GM23338 (cell line): ENCODE data around the gene LPP. TPM values are rescaled to one million over a fixed set of nuclear protein-coding genes. Genes with fewer than 3 reads are reported as not detected.

Experiments used
- ATAC-seq: fragments of 200-7000 bp; cut with Tn5 transposase; 3 replicates; pipeline ENCODE4 v1.9.1; 2020
- DNase-seq: peaks from one replicate; pipeline ENCODE4 v3.0.0-alpha.2; 2015; ENCODE audit warnings: low spot score
- H2AFZ ChIP-seq: fragments of 200-600 bp; sonication (generic); 2 replicates; pipeline ENCODE4 v1.8.0; 2016; ENCODE audit warnings: antibody characterized with exemption, mild to moderate bottlenecking, moderate library complexity
- H3F3A ChIP-seq: fragments of 200-600 bp; sonication (generic); replicated peaks from 2 replicates; pipeline ENCODE4 v1.8.0; 2017; ENCODE audit warnings: antibody characterized with exemption, mixed run types, low read depth
- H3K27ac ChIP-seq: fragments of 200-600 bp; sonication (generic); 2 replicates; pipeline ENCODE4 v1.6.1; 2016; ENCODE audit warnings: low read depth
- H3K27me3 ChIP-seq: fragments of 200-600 bp; sonication (generic); 2 replicates; pipeline ENCODE4 v1.8.0; 2016; ENCODE audit warnings: mild to moderate bottlenecking, mixed run types, moderate library complexity; ENCODE audit not compliant: insufficient read depth
- H3K36me3 ChIP-seq: fragments of 200-600 bp; sonication (generic); 2 replicates; pipeline ENCODE4 v1.8.0; 2016; ENCODE audit warnings: mild to moderate bottlenecking; ENCODE audit not compliant: insufficient read depth
- H3K4me1 ChIP-seq: fragments of 200-600 bp; sonication (generic); 2 replicates; pipeline ENCODE4 v1.8.0; 2016; ENCODE audit warnings: mild to moderate bottlenecking, moderate library complexity; ENCODE audit not compliant: insufficient read depth
- H3K4me2 ChIP-seq: fragments of 200-600 bp; sonication (generic); 2 replicates; pipeline ENCODE4 v1.7.1; 2017; ENCODE audit warnings: mixed run types
- H3K4me3 ChIP-seq: fragments of 200-600 bp; sonication (generic); 2 replicates; pipeline ENCODE4 v1.6.1; 2016; ENCODE audit warnings: mixed run types
- H3K79me2 ChIP-seq: fragments of 200-600 bp; sonication (generic); replicated peaks from 2 replicates; pipeline ENCODE4 v1.8.0; 2017; ENCODE audit warnings: mild to moderate bottlenecking; ENCODE audit not compliant: insufficient read depth
- H3K9me2 ChIP-seq: fragments of 200-600 bp; sonication (generic); 2 replicates; pipeline ENCODE4 v1.8.0; 2017; ENCODE audit not compliant: insufficient read depth
- H4K20me1 ChIP-seq: fragments of 200-600 bp; sonication (generic); replicated peaks from 2 replicates; pipeline ENCODE4 v1.8.0; 2017; ENCODE audit warnings: mild to moderate bottlenecking; ENCODE audit not compliant: insufficient read depth
- H3K27ac Mint-ChIP-seq: 2 replicates; pipeline ENCODE4 v1.8.0; 2020; ENCODE audit warnings: inconsistent platforms, mild to moderate bottlenecking, moderate library complexity, mixed read lengths
- H3K27me3 Mint-ChIP-seq: 3 replicates; pipeline ENCODE4 v1.8.0; 2022; ENCODE audit warnings: low read depth, mild to moderate bottlenecking, moderate library complexity, mixed read lengths, inconsistent platforms; ENCODE audit not compliant: insufficient read depth, poor library complexity
- H3K36me3 Mint-ChIP-seq: 3 replicates; pipeline ENCODE4 v1.8.0; 2021; ENCODE audit warnings: low read depth, mild to moderate bottlenecking, inconsistent platforms, moderate library complexity, mixed read lengths
- H3K4me1 Mint-ChIP-seq: 3 replicates; pipeline ENCODE4 v1.8.0; 2020; ENCODE audit warnings: mild to moderate bottlenecking, inconsistent platforms, mixed read lengths
- H3K4me3 Mint-ChIP-seq: 3 replicates; pipeline ENCODE4 v1.8.0; 2021; ENCODE audit warnings: moderate library complexity, mild to moderate bottlenecking, inconsistent platforms, mixed read lengths
- H3K9me3 Mint-ChIP-seq: 3 replicates; pipeline ENCODE4 v1.8.0; 2020; ENCODE audit warnings: moderate library complexity, mild to moderate bottlenecking, inconsistent platforms, mixed read lengths
- CREB1 ChIP-seq: fragments of 250-450 bp; sonication (Bioruptor Pico); IDR thresholded peaks from 2 replicates; pipeline ENCODE4 v1.5.0; 2020; ENCODE audit warnings: low read depth, mild to moderate bottlenecking, moderate library complexity
- CTCF ChIP-seq, 2 experiments: fragments of 200-600 bp in 1 of 2; sonication (generic) in 1 of 2; conservative IDR thresholded peaks; 2 replicates each; pipeline versions ENCODE4 v1.5.1 to v1.6.1; 2016 to 2017; ENCODE audit warnings: antibody characterized with exemption in 2 of 2, low read depth in 2 of 2, mild to moderate bottlenecking in 2 of 2, moderate library complexity in 1 of 2
- EZH2phosphoT487 ChIP-seq: fragments of 200-600 bp; sonication (generic); IDR thresholded peaks from one replicate; pipeline ENCODE4 v1.8.1; 2018; ENCODE audit warnings: antibody characterized with exemption; ENCODE audit not compliant: unreplicated experiment
- NANOG ChIP-seq: IDR thresholded peaks from 2 replicates; pipeline ENCODE4 v1.6.1; 2016; ENCODE audit warnings: antibody characterized with exemption, borderline replicate concordance
- POLR2AphosphoS5 ChIP-seq: IDR thresholded peaks from 2 replicates; pipeline ENCODE4 v1.6.1; 2016; ENCODE audit warnings: antibody characterized with exemption, low read depth
- ZNF114 ChIP-seq: fragments of 250-450 bp; sonication (Bioruptor Pico); IDR thresholded peaks from 2 replicates; pipeline ENCODE4 v1.5.0; 2020; ENCODE audit warnings: mild to moderate bottlenecking, moderate library complexity
- polyA plus RNA-seq: library from polyadenylated mRNA; unstranded; fragments of >200 nt; fragmentation: Nextera tagmentation; extraction: Ambion mirVana; gene quantifications from 2 replicates; pipeline ENCODE4 v1.2.1, GENCODE V29; 2016
- total RNA-seq: library from RNA; depleted of rRNA; stranded (reverse); fragments of >200 nt; shearing (Covaris generic); gene quantifications from 2 replicates; pipeline ENCODE4 v1.2.3, GENCODE V29; 2014
- TF ChIP-seq, protein P1 (sequence below): fragments of 250-450 bp; sonication (Bioruptor Pico); IDR thresholded peaks from 2 replicates; pipeline ENCODE4 v1.5.0; 2020; ENCODE audit warnings: mild to moderate bottlenecking, moderate library complexity

Gene LPP
- total and polyA plus RNA-seq, 2 experiments from 2014 or later, result 23.0 to 35.2 TPM

GRCh38 chr3:188901126-188901525, 747.2 kb downstream of the LPP start:
- H3K27ac Mint-ChIP-seq, result no peak overlapping the region
- no peak overlapping the region for H3K4me3 Mint-ChIP-seq
- no peaks in the 10 kb centered on the region for H4K20me1 ChIP-seq
- DNase-seq (no peak), ATAC-seq (no peak)
- H3K4me1 Mint-ChIP-seq, result peaks cover 12% of the 10 kb centered on the region
- no peaks in the 10 kb centered on the region for H3K27me3 Mint-ChIP-seq
- no peaks in the 10 kb centered on the region for H3K36me3 Mint-ChIP-seq
- H3K4me2 ChIP-seq, result no peak overlapping the region
- H3K27ac ChIP-seq, result no peak overlapping the region
- 0 out of 2 replicates have a peak, but pooled peaks cover 5% of the 10 kb centered on the region for H3K9me2 ChIP-seq
- H3K79me2 ChIP-seq, result no peaks in the 10 kb centered on the region
- no peaks in the 10 kb centered on the region for H3F3A ChIP-seq
- H3K9me3 Mint-ChIP-seq, result no peaks in the 10 kb centered on the region
- no peaks in the 10 kb centered on the region for H3K27me3 ChIP-seq
- no peak overlapping the region for H2AFZ ChIP-seq
- no peaks in the 10 kb centered on the region for H3K36me3 ChIP-seq
- 0 out of 2 replicates have a peak, but pooled peaks cover 1% of the 10 kb centered on the region for H3K4me1 ChIP-seq
- TF ChIP-seq POLR2AphosphoS5, result no peak
- TF ChIP-seq, protein P1, sequence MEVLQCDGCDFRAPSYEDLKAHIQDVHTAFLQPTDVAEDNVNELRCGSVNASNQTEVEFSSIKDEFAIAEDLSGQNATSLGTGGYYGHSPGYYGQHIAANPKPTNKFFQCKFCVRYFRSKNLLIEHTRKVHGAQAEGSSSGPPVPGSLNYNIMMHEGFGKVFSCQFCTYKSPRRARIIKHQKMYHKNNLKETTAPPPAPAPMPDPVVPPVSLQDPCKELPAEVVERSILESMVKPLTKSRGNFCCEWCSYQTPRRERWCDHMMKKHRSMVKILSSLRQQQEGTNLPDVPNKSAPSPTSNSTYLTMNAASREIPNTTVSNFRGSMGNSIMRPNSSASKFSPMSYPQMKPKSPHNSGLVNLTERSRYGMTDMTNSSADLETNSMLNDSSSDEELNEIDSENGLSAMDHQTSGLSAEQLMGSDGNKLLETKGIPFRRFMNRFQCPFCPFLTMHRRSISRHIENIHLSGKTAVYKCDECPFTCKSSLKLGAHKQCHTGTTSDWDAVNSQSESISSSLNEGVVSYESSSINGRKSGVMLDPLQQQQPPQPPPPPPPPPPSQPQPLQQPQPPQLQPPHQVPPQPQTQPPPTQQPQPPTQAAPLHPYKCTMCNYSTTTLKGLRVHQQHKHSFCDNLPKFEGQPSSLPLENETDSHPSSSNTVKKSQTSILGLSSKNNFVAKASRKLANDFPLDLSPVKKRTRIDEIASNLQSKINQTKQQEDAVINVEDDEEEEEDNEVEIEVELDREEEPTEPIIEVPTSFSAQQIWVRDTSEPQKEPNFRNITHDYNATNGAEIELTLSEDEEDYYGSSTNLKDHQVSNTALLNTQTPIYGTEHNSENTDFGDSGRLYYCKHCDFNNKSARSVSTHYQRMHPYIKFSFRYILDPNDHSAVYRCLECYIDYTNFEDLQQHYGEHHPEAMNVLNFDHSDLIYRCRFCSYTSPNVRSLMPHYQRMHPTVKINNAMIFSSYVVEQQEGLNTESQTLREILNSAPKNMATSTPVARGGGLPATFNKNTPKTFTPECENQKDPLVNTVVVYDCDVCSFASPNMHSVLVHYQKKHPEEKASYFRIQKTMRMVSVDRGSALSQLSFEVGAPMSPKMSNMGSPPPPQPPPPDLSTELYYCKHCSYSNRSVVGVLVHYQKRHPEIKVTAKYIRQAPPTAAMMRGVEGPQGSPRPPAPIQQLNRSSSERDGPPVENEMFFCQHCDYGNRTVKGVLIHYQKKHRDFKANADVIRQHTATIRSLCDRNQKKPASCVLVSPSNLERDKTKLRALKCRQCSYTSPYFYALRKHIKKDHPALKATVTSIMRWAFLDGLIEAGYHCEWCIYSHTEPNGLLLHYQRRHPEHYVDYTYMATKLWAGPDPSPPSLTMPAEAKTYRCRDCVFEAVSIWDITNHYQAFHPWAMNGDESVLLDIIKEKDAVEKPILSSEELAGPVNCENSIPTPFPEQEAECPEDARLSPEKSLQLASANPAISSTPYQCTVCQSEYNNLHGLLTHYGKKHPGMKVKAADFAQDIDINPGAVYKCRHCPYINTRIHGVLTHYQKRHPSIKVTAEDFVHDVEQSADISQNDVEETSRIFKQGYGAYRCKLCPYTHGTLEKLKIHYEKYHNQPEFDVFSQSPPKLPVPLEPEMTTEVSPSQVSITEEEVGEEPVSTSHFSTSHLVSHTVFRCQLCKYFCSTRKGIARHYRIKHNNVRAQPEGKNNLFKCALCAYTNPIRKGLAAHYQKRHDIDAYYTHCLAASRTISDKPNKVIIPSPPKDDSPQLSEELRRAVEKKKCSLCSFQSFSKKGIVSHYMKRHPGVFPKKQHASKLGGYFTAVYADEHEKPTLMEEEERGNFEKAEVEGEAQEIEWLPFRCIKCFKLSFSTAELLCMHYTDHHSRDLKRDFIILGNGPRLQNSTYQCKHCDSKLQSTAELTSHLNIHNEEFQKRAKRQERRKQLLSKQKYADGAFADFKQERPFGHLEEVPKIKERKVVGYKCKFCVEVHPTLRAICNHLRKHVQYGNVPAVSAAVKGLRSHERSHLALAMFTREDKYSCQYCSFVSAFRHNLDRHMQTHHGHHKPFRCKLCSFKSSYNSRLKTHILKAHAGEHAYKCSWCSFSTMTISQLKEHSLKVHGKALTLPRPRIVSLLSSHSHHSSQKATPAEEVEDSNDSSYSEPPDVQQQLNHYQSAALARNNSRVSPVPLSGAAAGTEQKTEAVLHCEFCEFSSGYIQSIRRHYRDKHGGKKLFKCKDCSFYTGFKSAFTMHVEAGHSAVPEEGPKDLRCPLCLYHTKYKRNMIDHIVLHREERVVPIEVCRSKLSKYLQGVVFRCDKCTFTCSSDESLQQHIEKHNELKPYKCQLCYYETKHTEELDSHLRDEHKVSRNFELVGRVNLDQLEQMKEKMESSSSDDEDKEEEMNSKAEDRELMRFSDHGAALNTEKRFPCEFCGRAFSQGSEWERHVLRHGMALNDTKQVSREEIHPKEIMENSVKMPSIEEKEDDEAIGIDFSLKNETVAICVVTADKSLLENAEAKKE, result no peak
- TF ChIP-seq EZH2phosphoT487, result no peak
- no peak for TF ChIP-seq CREB1 (CRISPR knock-in tag)
- no peak for TF ChIP-seq CTCF (conservative IDR thresholded peaks at IDR 0.05; ENCODE audit: low read depth in 2 of 2)
- TF ChIP-seq NANOG, result no peak
- no peak for TF ChIP-seq ZNF114 (CRISPR knock-in tag)
- H3K4me3 ChIP-seq, result no peak overlapping the region
